T-cell (primary cell): Measurements from ENCODE around the gene NUP188. TPM values are rescaled to one million over a fixed set of nuclear protein-coding genes. Genes with fewer than 3 reads are reported as not detected.

Experiments used
- ATAC-seq, 4 experiments: fragments of 200-7000 bp in 3 of 4; fragments of 150-1000 bp in 1 of 4; cut with Tn5 transposase; replicated peaks in 1 of 4; 1 replicate in 3 of 4; 2 replicates in 1 of 4; pipeline ENCODE4 v1.10.0; 2021; ENCODE audit warnings: moderate library complexity in 3 of 4, mild to moderate bottlenecking in 2 of 4, moderate number of reproducible peaks in 1 of 4
- CTCF ChIA-PET, 2 donors: fragments of 300-600 bp; sonication (Branson Sonifier 250); formaldehyde crosslinking; loops; one replicate each; lab custom pipeline; 2022; ENCODE audit warnings: antibody characterized with exemption in 2 of 2; lab: Charles Lee
- POLR2A ChIA-PET, 2 donors: fragments of 300-600 bp; sonication (Branson Sonifier 250); formaldehyde crosslinking; loops; one replicate each; lab custom pipeline; 2022; ENCODE audit warnings: antibody characterized with exemption in 2 of 2; lab: Charles Lee
- DNase-seq, 35 experiments: peaks; one replicate each; pipeline versions ENCODE4 v3.0.0 to v3.0.0-alpha.2; 2013 to 2023
- H3K27ac ChIP-seq: one replicate; pipeline ENCODE4 v1.5.1; 2013; ENCODE audit warnings: low read length
- H3K27me3 ChIP-seq, 2 experiments: replicated peaks in 1 of 2; 1 replicate in 1 of 2; 2 replicates in 1 of 2; pipeline versions ENCODE4 v1.6.1 to v1.7.0; 2013; ENCODE audit warnings: low read length in 1 of 2, mixed read lengths in 1 of 2; ENCODE audit not compliant: control insufficient read depth in 2 of 2, insufficient read depth in 2 of 2; ENCODE audit errors: extremely low read depth in 1 of 2
- H3K36me3 ChIP-seq, 2 donors: 1 replicate in 1 of 2; 2 replicates in 1 of 2; pipeline versions ENCODE4 v1.6.1 to v1.7.0; 2013; ENCODE audit warnings: low read length in 1 of 2; ENCODE audit not compliant: control insufficient read depth in 2 of 2, insufficient read depth in 1 of 2; ENCODE audit errors: extremely low read depth in 1 of 2
- H3K4me1 ChIP-seq, 2 experiments: 1 replicate in 1 of 2; 2 replicates in 1 of 2; pipeline versions ENCODE4 v1.6.1 to v1.7.0; 2013; ENCODE audit warnings: low read length in 2 of 2, mixed read lengths in 1 of 2; ENCODE audit not compliant: insufficient read depth in 2 of 2, control insufficient read depth in 1 of 2; ENCODE audit errors: extremely low read depth in 1 of 2
- H3K4me3 ChIP-seq, 2 donors: 1 replicate in 1 of 2; 2 replicates in 1 of 2; pipeline versions ENCODE4 v1.5.1 to v1.7.0; 2013; ENCODE audit warnings: mild to moderate bottlenecking in 2 of 2, low read length in 1 of 2, moderate library complexity in 1 of 2; ENCODE audit not compliant: control insufficient read depth in 1 of 2; ENCODE audit errors: extremely low read depth in 1 of 2
- H3K9me3 ChIP-seq: 2 replicates; pipeline ENCODE4 v1.7.0; 2013
- H3K27ac Mint-ChIP-seq, 2 donors: one replicate each; pipeline ENCODE4 v1.8.0; 2020 to 2021; ENCODE audit warnings: mild to moderate bottlenecking in 2 of 2, mixed read lengths in 2 of 2
- H3K27me3 Mint-ChIP-seq, 2 donors: one replicate each; pipeline ENCODE4 v1.8.0; 2021 to 2022; ENCODE audit warnings: mixed read lengths in 2 of 2
- H3K36me3 Mint-ChIP-seq: one replicate; pipeline ENCODE4 v1.8.0; 2021; ENCODE audit warnings: mixed read lengths
- H3K4me1 Mint-ChIP-seq, 3 donors: one replicate each; pipeline ENCODE4 v1.8.0; 2020 to 2022; ENCODE audit warnings: mixed read lengths in 3 of 3, mild to moderate bottlenecking in 1 of 3
- H3K4me3 Mint-ChIP-seq, 3 donors: one replicate each; pipeline ENCODE4 v1.8.0; 2020 to 2022; ENCODE audit warnings: mild to moderate bottlenecking in 3 of 3, mixed read lengths in 3 of 3, moderate library complexity in 3 of 3
- H3K9me3 Mint-ChIP-seq, 3 donors: one replicate each; pipeline ENCODE4 v1.8.0; 2020 to 2022; ENCODE audit warnings: mixed read lengths in 3 of 3
- WGBS: methylation state at CpG from one replicate; pipeline ENCODE4 v1.1.5; 2013; ENCODE audit warnings: missing lambda C conversion rate; ENCODE audit not compliant: insufficient coverage; 5-methylcytosine and 5-hydroxymethylcytosine counted together
- total RNA-seq, 35 experiments: library from RNA in 6 of 35; stranded (reverse) in 6 of 35; fragments of 120-200 nt in 1 of 35; gene quantifications; one replicate each; pipeline versions ENCODE4 v1.2.1 to v1.2.4 and lab custom pipeline; 2013 to 2026

Gene NUP188
- total RNA-seq, 5 donors from 2014 or later (not counting 1 experiment from before 2014, with no cell fraction given), result 51.0 to 78.4 (median 71.3) TPM

DNA sequence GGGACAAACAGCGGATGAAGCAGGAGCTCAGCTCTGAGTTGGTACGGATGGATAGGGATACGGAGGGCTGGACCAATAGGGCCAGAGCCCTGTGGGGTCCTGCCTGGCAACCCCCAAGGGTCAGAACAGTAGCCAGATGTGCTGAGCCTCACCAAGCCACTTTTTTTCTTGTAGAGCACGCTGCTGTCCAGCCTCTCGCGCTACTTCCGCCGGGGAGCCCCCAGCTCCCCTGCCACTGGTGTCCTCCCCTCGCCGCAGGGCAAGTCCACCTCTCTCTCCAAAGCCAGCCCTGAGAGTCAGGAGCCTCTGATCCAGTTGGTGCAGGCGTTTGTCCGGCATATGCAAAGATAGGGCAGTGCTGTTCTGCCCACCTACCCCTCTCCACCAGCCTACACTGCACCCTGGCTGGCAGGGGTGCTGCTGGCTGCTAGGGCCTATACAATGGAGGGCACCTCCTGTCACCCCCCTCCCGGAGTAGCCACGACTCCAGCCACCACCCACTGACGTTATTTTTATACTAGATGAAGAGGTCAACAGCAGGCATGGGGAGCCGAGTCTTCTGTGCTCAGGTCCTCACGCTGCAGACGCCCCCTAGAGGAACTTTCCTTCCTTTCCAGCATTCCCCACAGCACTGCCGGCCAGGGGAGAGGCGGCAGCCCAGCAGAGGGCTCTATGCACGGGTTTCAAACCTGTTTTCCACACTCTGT lies 59.0 kb downstream of the NUP188 start:
- Mint-ChIP-seq H3K27me3 (no peaks in the 10 kb centered on the region), H3K4me1 (no peaks in the 10 kb centered on the region), H3K9me3 (no peaks in the 10 kb centered on the region), H3K4me3 (no peak overlapping the region), H3K27ac (peak overlapping the region in 1 of 2 donors; percentile 55), H3K36me3 (peaks cover 32% of the 10 kb centered on the region)
- Histone ChIP-seq H3K9me3 (no peaks in the 10 kb centered on the region), H3K36me3 (peaks cover 21 to 73% of the 10 kb centered on the region in 2 donors), H3K4me3 (no peak overlapping the region), H3K27ac (no peak overlapping the region), H3K4me1 (no peaks in the 10 kb centered on the region), H3K27me3 (no peaks in the 10 kb centered on the region)
- ChIA-PET POLR2A (no interaction called here), CTCF (interaction anchor here in 1 of 2 donors (0.6 kb wide), 1 partner anchor 22 kb away, joined by 10 read pairs; the partner anchor contains the start of gene SH3GLB2)
- DNase-seq, result peak in 25 of 35 experiments; percentile 9 to 68 (median 26)
- 75% methylated on average over 14 of the region's 21 CpGs for WGBS
- peak; percentile 69 to 83 (median 76) for ATAC-seq

DNA sequence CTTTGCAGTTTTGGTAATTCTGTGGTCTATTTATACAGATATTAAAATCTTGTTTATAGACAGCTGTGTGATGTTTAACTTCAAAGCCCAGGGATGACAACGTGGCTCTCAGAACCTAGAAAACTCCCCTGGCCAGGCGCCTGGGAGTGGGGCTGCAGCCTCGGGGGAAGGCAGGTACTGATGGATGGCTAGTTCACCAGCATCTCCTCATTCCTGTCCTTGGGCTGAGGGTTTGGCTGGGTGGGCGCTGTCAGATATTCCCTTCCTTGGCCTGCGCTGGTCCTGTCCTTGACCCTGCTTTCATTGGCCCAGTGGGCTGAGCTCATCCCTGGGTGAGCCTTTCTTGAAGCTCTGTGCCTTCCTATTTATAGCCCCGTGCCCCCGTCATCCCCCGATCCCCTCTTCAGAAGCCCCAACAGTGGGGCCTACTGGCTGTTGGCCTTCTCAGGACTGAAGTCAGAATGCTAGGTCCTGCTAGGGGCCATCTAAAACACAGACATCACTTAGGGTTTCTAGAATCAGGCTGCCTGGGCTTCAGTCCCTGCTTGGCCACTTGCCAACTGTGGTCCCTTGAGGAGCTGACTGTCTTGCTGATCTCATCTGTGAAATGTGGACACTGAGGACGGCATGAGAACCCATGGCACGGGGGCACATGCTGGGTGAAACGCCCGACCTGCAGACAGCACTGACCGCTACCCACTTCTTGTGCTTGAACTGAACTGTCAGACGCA lies 59.7 kb downstream of the NUP188 start:
- ChIA-PET POLR2A (no interaction called here), CTCF (no interaction called here)
- H3K4me1 ChIP-seq, result no peaks in the 10 kb centered on the region
- H3K27ac ChIP-seq, result no peak overlapping the region
- H3K9me3 ChIP-seq, result no peaks in the 10 kb centered on the region
- ATAC-seq (peak in 1 of 4 experiments; percentile 8), DNase-seq (no peak)
- peaks cover 20 to 71% of the 10 kb centered on the region in 2 donors for H3K36me3 ChIP-seq
- H3K27me3 ChIP-seq, result no peaks in the 10 kb centered on the region
- no peaks in the 10 kb centered on the region for H3K4me1 Mint-ChIP-seq
- H3K9me3 Mint-ChIP-seq, result no peaks in the 10 kb centered on the region
- WGBS, result 91% methylated on average over 14 of the region's 14 CpGs
- peak overlapping the region in 1 of 2 donors; percentile 66 for H3K27ac Mint-ChIP-seq
- no peak overlapping the region for H3K4me3 Mint-ChIP-seq
- no peaks in the 10 kb centered on the region for H3K27me3 Mint-ChIP-seq
- no peak overlapping the region for H3K4me3 ChIP-seq
- peaks cover 25% of the 10 kb centered on the region for H3K36me3 Mint-ChIP-seq

DNA sequence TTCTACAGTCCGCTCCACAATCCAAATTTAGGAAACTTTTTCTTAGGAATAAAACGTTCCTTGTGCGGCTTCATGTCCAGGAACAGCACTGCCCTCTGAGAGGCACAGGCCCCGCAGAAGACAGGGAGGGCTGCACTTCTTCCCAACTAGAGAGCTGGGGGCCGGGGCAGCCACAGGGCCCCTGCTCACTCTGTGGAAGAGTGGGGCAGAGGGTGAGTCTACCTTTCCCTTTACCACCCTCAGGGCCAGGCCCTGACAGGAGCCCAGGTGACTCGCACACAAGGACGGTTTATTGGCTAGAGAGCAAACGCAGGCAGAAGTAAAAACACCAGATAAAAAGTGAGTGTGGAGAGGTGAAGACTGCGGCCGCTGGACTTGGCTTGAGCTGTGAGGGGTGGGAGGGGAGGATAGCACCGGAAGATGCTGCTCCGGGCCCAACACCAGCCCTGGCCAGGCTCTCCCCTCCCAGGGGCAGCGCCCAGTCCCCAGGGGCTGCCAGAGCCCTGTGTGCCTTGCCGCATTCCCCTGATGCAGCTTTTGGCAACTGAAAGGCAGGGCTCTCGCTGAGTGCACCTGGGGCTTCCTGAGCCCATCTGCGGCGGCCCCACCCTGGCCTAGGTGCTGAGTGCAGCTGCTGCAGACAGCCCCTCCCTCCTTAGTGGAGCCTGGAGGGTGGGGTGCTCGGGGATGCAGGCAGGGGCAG lies 60.4 kb downstream of the NUP188 start:
- H3K36me3 Mint-ChIP-seq, result peaks cover 21% of the 10 kb centered on the region
- no peaks in the 10 kb centered on the region for H3K4me1 ChIP-seq
- H3K27me3 Mint-ChIP-seq, result no peaks in the 10 kb centered on the region
- no peak overlapping the region for H3K27ac ChIP-seq
- no peaks in the 10 kb centered on the region for H3K4me1 Mint-ChIP-seq
- peaks cover 13 to 71% of the 10 kb centered on the region in 2 donors for H3K36me3 ChIP-seq
- H3K4me3 ChIP-seq, result no peak overlapping the region
- no peaks in the 10 kb centered on the region for H3K9me3 ChIP-seq
- ChIA-PET CTCF (no interaction called here), POLR2A (no interaction called here)
- 98% methylated on average over 10 of the region's 18 CpGs for WGBS
- ATAC-seq (no peak), DNase-seq (no peak)
- H3K9me3 Mint-ChIP-seq, result no peaks in the 10 kb centered on the region
- H3K4me3 Mint-ChIP-seq, result no peak overlapping the region
- no peak overlapping the region for H3K27ac Mint-ChIP-seq
- H3K27me3 ChIP-seq, result no peaks in the 10 kb centered on the region

DNA sequence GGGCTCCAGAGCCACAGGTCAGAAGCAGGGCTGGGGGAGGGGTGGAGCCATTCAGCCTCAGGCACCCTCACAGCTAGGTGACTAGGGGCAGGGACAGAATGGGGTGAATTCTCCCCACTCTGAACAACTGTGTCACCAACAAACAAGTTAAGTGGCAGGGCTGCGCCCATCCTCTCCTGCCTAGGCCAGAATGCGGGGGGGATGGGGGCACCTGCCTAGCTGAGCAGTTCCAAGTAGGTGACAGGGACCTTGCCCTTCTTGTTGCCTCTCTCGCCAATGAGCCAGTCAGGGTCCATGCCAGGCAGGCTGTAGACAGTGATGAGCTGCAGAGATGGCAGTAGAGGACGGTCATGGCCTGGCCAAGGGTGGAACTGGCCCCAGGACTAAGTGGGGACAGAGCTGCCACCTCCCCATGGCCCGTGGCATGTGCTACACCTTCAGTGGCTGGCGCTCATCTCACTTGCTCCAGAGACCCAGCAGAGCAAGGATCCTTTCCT lies 61.0 kb downstream of the NUP188 start:
- no peak for ATAC-seq
- WGBS, result 93% methylated on average over 6 of the region's 6 CpGs
- H3K9me3 ChIP-seq, result no peaks in the 10 kb centered on the region
- no peaks in the 10 kb centered on the region for H3K27me3 Mint-ChIP-seq
- no peaks in the 10 kb centered on the region for H3K4me1 ChIP-seq
- POLR2A ChIA-PET, result no interaction called here
- peaks cover 17 to 71% of the 10 kb centered on the region in 2 donors for H3K36me3 ChIP-seq
- peaks cover 19% of the 10 kb centered on the region for H3K36me3 Mint-ChIP-seq
- no peak overlapping the region for H3K27ac Mint-ChIP-seq
- CTCF ChIA-PET, result no interaction called here
- no peak overlapping the region for H3K4me3 ChIP-seq
- H3K4me1 Mint-ChIP-seq, result no peaks in the 10 kb centered on the region
- no peak overlapping the region for H3K4me3 Mint-ChIP-seq
- DNase-seq, result no peak
- no peaks in the 10 kb centered on the region for H3K9me3 Mint-ChIP-seq
- H3K27me3 ChIP-seq, result no peaks in the 10 kb centered on the region
- H3K27ac ChIP-seq, result no peak overlapping the region

DNA sequence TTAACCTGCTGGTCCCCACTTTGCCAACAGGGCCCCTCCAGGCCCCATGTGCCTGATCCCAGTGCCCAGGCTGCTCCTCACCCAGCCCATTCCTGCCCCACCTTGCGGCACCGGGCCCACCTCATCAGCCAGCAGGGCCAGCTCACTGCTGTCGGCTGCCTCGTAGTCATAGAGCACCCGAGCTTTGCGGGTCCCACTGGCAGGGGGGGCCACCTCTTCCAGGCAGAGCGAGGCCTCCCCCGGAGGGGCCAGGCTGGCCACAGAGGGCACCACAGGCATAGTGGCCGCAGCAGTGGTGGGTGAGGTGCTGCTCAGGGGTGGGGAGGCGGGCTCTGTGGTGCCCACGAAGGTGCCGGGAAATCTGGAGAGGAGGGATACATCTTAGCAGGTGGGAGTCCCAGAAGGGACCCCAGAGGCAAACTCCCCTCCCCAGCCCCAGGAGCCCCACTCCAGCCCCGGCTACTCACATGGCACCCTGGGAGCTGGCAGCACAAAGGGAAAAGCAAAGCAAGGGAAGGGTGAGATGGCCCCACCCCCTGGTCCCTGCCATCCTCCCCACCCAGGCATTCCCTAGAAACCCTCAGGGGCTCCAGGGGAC lies 61.6 kb downstream of the NUP188 start:
- DNase-seq (no peak), ATAC-seq (no peak)
- H3K4me3 ChIP-seq, result no peak overlapping the region
- H3K9me3 Mint-ChIP-seq, result no peaks in the 10 kb centered on the region
- peaks cover 17 to 76% of the 10 kb centered on the region in 2 donors for H3K36me3 ChIP-seq
- no peak overlapping the region for H3K27ac Mint-ChIP-seq
- CTCF ChIA-PET, result no interaction called here
- no peaks in the 10 kb centered on the region for H3K9me3 ChIP-seq
- peaks cover 19% of the 10 kb centered on the region for H3K36me3 Mint-ChIP-seq
- no peaks in the 10 kb centered on the region for H3K4me1 ChIP-seq
- H3K27me3 ChIP-seq, result no peaks in the 10 kb centered on the region
- POLR2A ChIA-PET, result no interaction called here
- 88% methylated on average over 8 of the region's 13 CpGs for whole genome bisulfite sequencing
- H3K4me1 Mint-ChIP-seq, result no peaks in the 10 kb centered on the region
- H3K27me3 Mint-ChIP-seq, result no peaks in the 10 kb centered on the region
- no peak overlapping the region for H3K4me3 Mint-ChIP-seq
- no peak overlapping the region for H3K27ac ChIP-seq

DNA sequence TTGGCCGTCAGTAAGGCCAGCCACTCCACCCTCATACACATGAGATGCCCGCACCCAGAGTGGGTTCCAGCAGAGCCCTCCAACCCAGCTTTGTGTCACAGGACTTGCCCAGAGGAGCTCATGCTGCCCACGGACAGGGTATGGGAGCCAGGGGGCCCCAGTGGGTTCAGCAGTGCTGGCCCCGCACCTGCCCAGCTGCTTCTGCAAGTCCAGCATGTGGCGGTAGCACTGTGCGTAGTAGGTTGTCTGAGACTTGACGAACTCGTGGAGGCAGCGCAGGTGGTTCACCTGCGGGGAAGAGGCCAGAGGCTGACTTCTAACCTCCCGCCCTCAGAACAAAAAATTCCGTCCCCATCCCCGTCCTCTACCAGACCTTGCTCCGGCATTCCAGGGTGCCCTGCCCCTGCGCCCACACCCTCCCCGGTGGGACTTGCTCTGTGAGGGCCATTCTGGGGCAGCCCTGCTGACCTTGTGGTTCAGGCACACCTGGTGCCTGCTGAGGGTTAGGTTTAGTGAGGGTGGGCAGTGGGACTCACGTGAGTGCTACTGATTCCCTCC lies 62.2 kb downstream of the NUP188 start:
- POLR2A ChIA-PET, result no interaction called here
- Mint-ChIP-seq H3K9me3 (no peaks in the 10 kb centered on the region), H3K27me3 (no peaks in the 10 kb centered on the region), H3K36me3 (peaks cover 19% of the 10 kb centered on the region), H3K4me3 (no peak overlapping the region), H3K27ac (no peak overlapping the region), H3K4me1 (no peaks in the 10 kb centered on the region)
- 95% methylated on average over 12 of the region's 17 CpGs for WGBS
- Histone ChIP-seq H3K4me3 (no peak overlapping the region), H3K9me3 (no peaks in the 10 kb centered on the region), H3K4me1 (no peaks in the 10 kb centered on the region), H3K27me3 (no peaks in the 10 kb centered on the region), H3K27ac (no peak overlapping the region), H3K36me3 (peaks cover 17 to 81% of the 10 kb centered on the region in 2 donors)
- no peak for DNase-seq
- ATAC-seq, result no peak
- CTCF ChIA-PET, result no interaction called here
